NOMO-1 treated with DMSO at 0.1 percent for 48 hours (cell line): ENCODE data around the gene PIAS1.

ENCODE experiments used
- DNase-seq: peaks from one replicate; lab custom pipeline; 2025; ENCODE audit not compliant: unreplicated experiment; lab: John Stamatoyannopoulos, UW

Gene PIAS1

GRCh38 chr15:68175526-68175925 is 121.4 kb downstream of the PIAS1 start:
- peak; percentile 44 for DNase-seq

GRCh38 chr15:68176601-68177000 is 122.5 kb downstream of the PIAS1 start:
- DNase-seq = no peak

- no peak for DNase-seq
Observed at GRCh38 chr15:68177742-68178141, 123.6 kb downstream of the PIAS1 start.

- DNase-seq = no peak
Observed at GRCh38 chr15:68183616-68184315, 129.7 kb downstream of the PIAS1 start.

GRCh38 chr15:68184616-68185480 is 130.7 kb downstream of the PIAS1 start:
- no peak for DNase-seq

- no peak for DNase-seq
Observed at GRCh38 chr15:68186671-68187397, 132.7 kb downstream of the PIAS1 start.

- DNase-seq = no peak
Observed at GRCh38 chr15:68187559-68187958, 133.4 kb downstream of the PIAS1 start.

GRCh38 chr15:68188647-68189046 is 134.5 kb downstream of the PIAS1 start:
- DNase-seq = no peak

GRCh38 chr15:68190048-68190447 is 135.9 kb downstream of the PIAS1 start:
- DNase-seq = no peak

- no peak for DNase-seq
Observed at GRCh38 chr15:68191555-68191954, 137.4 kb downstream of the PIAS1 start.

- no peak for DNase-seq
Observed at GRCh38 chr15:68192117-68192516, 138.0 kb downstream of the PIAS1 start.

GRCh38 chr15:68192804-68193486 is 138.8 kb downstream of the PIAS1 start:
- no peak for DNase-seq

- DNase-seq = no peak
Observed at GRCh38 chr15:68195336-68196112, 141.4 kb downstream of the PIAS1 start.

GRCh38 chr15:68196445-68197169 is 142.5 kb downstream of the PIAS1 start:
- DNase-seq = no peak

GRCh38 chr15:68197170-68197492 is 143.0 kb downstream of the PIAS1 start:
- no peak for DNase-seq

GRCh38 chr15:68197661-68198437 is 143.7 kb downstream of the PIAS1 start:
- DNase-seq = no peak

- DNase-seq = no peak
Observed at GRCh38 chr15:68199340-68199739, 145.2 kb downstream of the PIAS1 start.

- no peak for DNase-seq
Observed at GRCh38 chr15:68200016-68200861, 146.1 kb downstream of the PIAS1 start.
